K562 (cell line): Measurements from ENCODE around the gene DCUN1D1. TPM values are rescaled to one million over a fixed set of nuclear protein-coding genes. Genes with fewer than 3 reads are reported as not detected.

Source experiments
- ATAC-seq: fragments of 200-7000 bp; cut with Tn5 transposase; 3 replicates; pipeline ENCODE4 v1.9.1; 2020; ENCODE audit warnings: moderate library complexity
- BruUV-seq: library from RNA; stranded (reverse); fragments of 400-500 nt; replicated peaks from 2 replicates; lab custom pipeline; 2021; lab: Mats Ljungman, UMichigan
- CTCF ChIA-PET: fragments of 300-600 bp; formaldehyde crosslinking; extraction: SDS; loops from one replicate; lab custom pipeline; 2021; ENCODE audit warnings: low intra/inter-chr PET ratio; lab: Yijun Ruan, JAX
- POLR2A ChIA-PET: fragments of 300-600, 350-650 bp; sonication (Branson Sonifier 250); formaldehyde crosslinking; extraction: SDS; loops from one replicate; lab custom pipeline; 2021; ENCODE audit warnings: antibody characterized with exemption, inconsistent platforms; lab: Yijun Ruan, JAX
- DNase-seq, 4 experiments: peaks; one replicate each; pipeline versions ENCODE4 v3.0.0 to v3.0.0-alpha.2; 2011 to 2018; ENCODE audit warnings: low spot score in 3 of 4, mixed read lengths in 3 of 4; ENCODE audit errors: extremely low read depth in 1 of 4
- FAIRE-seq: peaks from 2 replicates; lab custom pipeline; 2011; peaks lifted over from hg19 to GRCh38; lab: Jason Lieb, UNC
- H2AFZ ChIP-seq: 2 replicates; pipeline ENCODE4 v1.6.0; 2011; ENCODE audit warnings: low read depth, low read length, control low read depth, inconsistent platforms
- H3K27ac ChIP-seq: fragments of 200-600 bp; 3 replicates; pipeline ENCODE4 v1.8.0; 2011; ENCODE audit warnings: low read depth, mild to moderate bottlenecking, control low read depth, inconsistent platforms, low read length, moderate library complexity, mixed read lengths; ENCODE audit errors: extremely low read depth
- H3K27me3 ChIP-seq, 2 experiments: fragments of 300-600 bp in 1 of 2; 2 replicates in 1 of 2; 3 replicates in 1 of 2; pipeline versions ENCODE4 v1.6.0 to v1.8.0; 2011; ENCODE audit warnings: inconsistent platforms in 2 of 2, low read length in 2 of 2, mild to moderate bottlenecking in 1 of 2, mixed read lengths in 1 of 2, moderate library complexity in 1 of 2; ENCODE audit not compliant: control insufficient read depth in 2 of 2, insufficient read depth in 2 of 2
- H3K36me3 ChIP-seq: fragments of 300-600 bp; 3 replicates; pipeline ENCODE4 v1.8.0; 2011; ENCODE audit warnings: mild to moderate bottlenecking, low read length, inconsistent platforms; ENCODE audit not compliant: control insufficient read depth, insufficient read depth
- H3K4me1 ChIP-seq, 2 experiments: fragments of 200-600 bp in 1 of 2; replicated peaks in 1 of 2; 2 replicates in 1 of 2; 3 replicates in 1 of 2; pipeline versions ENCODE4 v1.5.1 to v1.8.0; 2011; ENCODE audit warnings: inconsistent platforms in 2 of 2, low read length in 2 of 2, mild to moderate bottlenecking in 1 of 2, mixed read lengths in 1 of 2, moderate library complexity in 1 of 2; ENCODE audit not compliant: control insufficient read depth in 2 of 2, insufficient read depth in 2 of 2
- H3K4me2 ChIP-seq: 2 replicates; pipeline ENCODE4 v1.6.1; 2011; ENCODE audit warnings: low read length, control low read depth, inconsistent platforms, mixed read lengths; ENCODE audit not compliant: insufficient read depth
- H3K4me3 ChIP-seq: fragments of 200-600 bp; sonication (generic), shearing (Covaris generic); 2 replicates; pipeline ENCODE4 v1.5.1; 2016; ENCODE audit warnings: control low read depth, inconsistent platforms
- H3K79me2 ChIP-seq: fragments of 200-600 bp; 3 replicates; pipeline ENCODE4 v1.8.0; 2011; ENCODE audit warnings: low read length, inconsistent platforms; ENCODE audit not compliant: control insufficient read depth, insufficient read depth
- H3K9ac ChIP-seq, 2 experiments: 2 replicates each; pipeline versions ENCODE4 v1.6.0 to v1.6.1; 2011; ENCODE audit warnings: low read depth in 2 of 2, low read length in 2 of 2, control low read depth in 1 of 2, inconsistent platforms in 1 of 2, mild to moderate bottlenecking in 1 of 2, mixed read lengths in 1 of 2; ENCODE audit not compliant: insufficient read depth in 1 of 2
- H3K9me1 ChIP-seq: one replicate; pipeline ENCODE4 v1.6.0; 2011; ENCODE audit warnings: inconsistent platforms, mild to moderate bottlenecking, low read length, moderate library complexity; ENCODE audit not compliant: control insufficient read depth, insufficient read depth
- H3K9me3 ChIP-seq: replicated peaks from 2 replicates; pipeline ENCODE4 v1.5.1; 2011; ENCODE audit warnings: low read depth, low read length, inconsistent platforms; ENCODE audit not compliant: control insufficient read depth, insufficient read depth
- H4K20me1 ChIP-seq: replicated peaks from 2 replicates; pipeline ENCODE4 v1.6.1; 2011; ENCODE audit warnings: low read length, inconsistent platforms, mixed read lengths; ENCODE audit not compliant: control insufficient read depth, insufficient read depth
- GATA2 ChIP-seq: sonication (generic); formaldehyde crosslinking; IDR thresholded peaks from 2 replicates; pipeline ENCODE4 v1.4.0; 2020; ENCODE audit warnings: mild to moderate bottlenecking, missing genetic modification reagents
- HMG20B ChIP-seq: fragments of 250-450 bp; sonication (Bioruptor Pico); IDR thresholded peaks from 2 replicates; pipeline ENCODE4 v1.5.0; 2021; ENCODE audit warnings: mild to moderate bottlenecking
- MAFG ChIP-seq: fragments of 450-650 bp; conservative IDR thresholded peaks from 2 replicates; pipeline ENCODE4 v1.6.1; 2016; ENCODE audit warnings: missing genetic modification characterization, missing compliant biosample characterization
- NCOA4 ChIP-seq: fragments of 450-650 bp; IDR thresholded peaks from 2 replicates; pipeline ENCODE4 v1.6.1; 2018; ENCODE audit warnings: mild to moderate bottlenecking; ENCODE audit not compliant: partially characterized antibody
- NFXL1 ChIP-seq: fragments of 450-650 bp; formaldehyde crosslinking; IDR thresholded peaks from 2 replicates; pipeline ENCODE4 v1.4.0; 2021; ENCODE audit warnings: mild to moderate bottlenecking
- PPARD ChIP-seq: fragments of 250-450 bp; sonication (Bioruptor Pico); IDR thresholded peaks from 2 replicates; pipeline ENCODE4 v1.8.0; 2022; ENCODE audit warnings: inconsistent platforms, mild to moderate bottlenecking, moderate library complexity
- PTTG1 ChIP-seq: fragments of 450-650 bp; IDR thresholded peaks from 2 replicates; pipeline ENCODE4 v1.6.1; 2016; ENCODE audit warnings: low read depth, mild to moderate bottlenecking, missing genetic modification characterization, missing compliant biosample characterization
- RAD51 ChIP-seq: fragments of 450-650 bp; IDR thresholded peaks from 2 replicates; pipeline ENCODE4 v1.7.1; 2016; ENCODE audit warnings: low read depth, mild to moderate bottlenecking, borderline replicate concordance
- SAP30 ChIP-seq: fragments of 200-600 bp; sonication (generic); IDR thresholded peaks from 2 replicates; pipeline ENCODE4 v1.6.1; 2012; ENCODE audit warnings: borderline replicate concordance, low read depth, mild to moderate bottlenecking, moderate library complexity, low read length, control low read depth, inconsistent platforms; ENCODE audit not compliant: insufficient read depth, poor library complexity, severe bottlenecking
- SMAD2 ChIP-seq: fragments of 150-350 bp; IDR thresholded peaks from 2 replicates; pipeline ENCODE4 v1.6.1; 2014; ENCODE audit warnings: low read depth, mild to moderate bottlenecking, low read length
- TAF9B ChIP-seq: fragments of 450-650 bp; IDR thresholded peaks from 2 replicates; pipeline ENCODE4 v1.6.1; 2018; ENCODE audit warnings: mild to moderate bottlenecking; ENCODE audit not compliant: partially characterized antibody
- TCF3 ChIP-seq: sonication (generic); formaldehyde crosslinking; IDR thresholded peaks from 2 replicates; pipeline ENCODE4 v1.4.0; 2020; ENCODE audit warnings: mild to moderate bottlenecking, missing genetic modification reagents
- TRIM28 ChIP-seq: fragments of 450-650 bp; IDR thresholded peaks from 2 replicates; pipeline ENCODE4 v1.6.1; 2017
- ZC3H4 ChIP-seq: sonication (generic); formaldehyde crosslinking; IDR thresholded peaks from 2 replicates; pipeline ENCODE4 v1.9.0; 2021; ENCODE audit warnings: missing genetic modification reagents, borderline replicate concordance
- WGBS: fragments of 100-300 bp; shearing (Covaris generic); methylation state at CpG from one replicate; pipeline ENCODE4 v1.1.6; 2016; ENCODE audit warnings: low coverage, mixed read lengths; ENCODE audit not compliant: insufficient coverage; ENCODE audit errors: missing lambda C conversion rate; 5-methylcytosine and 5-hydroxymethylcytosine counted together
- in situ Hi-C: fragments of 300-500 bp; cut with MboI; formaldehyde crosslinking; loops from 4 replicates; pipeline ENCODE4 v1.15.0; 2018; ENCODE audit warnings: inconsistent platforms, mixed read lengths
- intact Hi-C: fragments of 100-400 bp; cut with micrococcal nuclease; formaldehyde crosslinking; loops from 2 replicates; pipeline ENCODE4 v1.14.2; 2022
- polyA plus RNA-seq, 8 experiments: library from polyadenylated mRNA; depleted of rRNA in 4 of 8; stranded (reverse) in 5 of 8; unstranded in 3 of 8; fragments of >200 nt; fragmentation: Nextera tagmentation in 2 of 8; fragmentation: Illumina TruSeq in 1 of 8; extraction: Ambion mirVana in 2 of 8; extraction: Trizol in 1 of 8; gene quantifications; 2 replicates each; pipeline versions ENCODE4 v1.2.1 to v1.2.3, GENCODE V29; 2011 to 2014; ENCODE audit warnings: inconsistent platforms in 1 of 8, missing spikeins in 1 of 8
- total RNA-seq, 7 experiments: library from RNA; depleted of rRNA in 6 of 7; stranded (reverse); fragments of >200 nt in 6 of 7; fragmentation: Illumina TruSeq in 2 of 7; extraction: Trizol in 2 of 7; gene quantifications; 2 replicates each; pipeline versions ENCODE4 v1.2.1 to v1.2.3, GENCODE V29; 2011 to 2021; ENCODE audit warnings: low replicate concordance in 1 of 7
- TF ChIP-seq, protein P1 (sequence below): fragments of 450-650 bp; formaldehyde crosslinking; IDR thresholded peaks from 2 replicates; pipeline ENCODE4 v1.4.0; 2020; ENCODE audit warnings: mild to moderate bottlenecking, moderate library complexity

DCUN1D1 gene
- total and polyA plus RNA-seq, 9 of the 15 experiments (the other 6 are each of a cell fraction or from before 2014, with no cell fraction given), result 11.4 to 46.8 (median 28.2) TPM

GRCh38 chr3:182895513-182896112 lies 84.7 kb downstream of the DCUN1D1 start (continued):
- TF ChIP-seq HMG20B (CRISPR knock-in tag), result no peak
- peak; percentile 37; the same call in 1 of the 2 replicates for TF ChIP-seq TCF3 (CRISPR knock-in tag)
- TF ChIP-seq, all 486 proteins: peak for 5

DNA sequence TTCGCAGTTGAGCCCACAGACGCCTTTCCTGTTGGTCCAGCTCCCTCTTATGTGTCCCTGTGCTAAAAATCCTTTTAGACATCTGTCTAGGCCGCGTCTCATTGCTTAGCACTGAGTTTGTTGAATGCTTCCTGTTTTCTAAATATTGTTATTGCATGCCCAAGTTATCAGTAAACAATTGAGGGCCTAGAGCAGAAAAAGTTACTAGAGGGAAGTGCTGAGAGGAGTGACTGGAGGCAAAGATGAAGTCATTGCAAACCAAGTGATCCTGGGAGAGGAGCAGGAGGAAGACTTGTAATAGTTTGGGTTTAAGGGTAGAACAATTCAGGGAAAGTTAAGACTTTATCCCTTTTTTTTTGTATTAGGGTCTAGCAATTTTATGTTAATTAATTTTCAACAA lies 88.1 kb downstream of the DCUN1D1 start:
- FAIRE-seq (no peak), ATAC-seq (no peak), DNase-seq (no peak)
- Histone ChIP-seq H3K79me2 (no peaks in the 10 kb centered on the region), H3K27me3 (no peaks in the 10 kb centered on the region), H3K4me3 (no peak overlapping the region), H3K36me3 (peaks cover 54% of the 10 kb centered on the region), H2AFZ (no peak overlapping the region), H3K27ac (no peak overlapping the region), H3K9me1 (no peaks in the 10 kb centered on the region), H3K9ac (no peak overlapping the region), H4K20me1 (no peaks in the 10 kb centered on the region), H3K4me1 (peaks cover 0 to 3% of the 10 kb centered on the region in 2 experiments; a peak in 3 of 5 replicates), H3K4me2 (no peak overlapping the region), H3K9me3 (no peaks in the 10 kb centered on the region)
- intact Hi-C loops, result no loop called here
- TF ChIP-seq RAD51 (no peak), TRIM28 (no peak), GATA2 (CRISPR knock-in tag) (no peak), PPARD (CRISPR knock-in tag) (no peak), ZC3H4 (no peak), PTTG1 (no peak), MAFG (no peak), SMAD2 (no peak), NFXL1 (no peak), NCOA4 (no peak), SAP30 (no peak), TAF9B (no peak)
- TF ChIP-seq, protein P1, sequence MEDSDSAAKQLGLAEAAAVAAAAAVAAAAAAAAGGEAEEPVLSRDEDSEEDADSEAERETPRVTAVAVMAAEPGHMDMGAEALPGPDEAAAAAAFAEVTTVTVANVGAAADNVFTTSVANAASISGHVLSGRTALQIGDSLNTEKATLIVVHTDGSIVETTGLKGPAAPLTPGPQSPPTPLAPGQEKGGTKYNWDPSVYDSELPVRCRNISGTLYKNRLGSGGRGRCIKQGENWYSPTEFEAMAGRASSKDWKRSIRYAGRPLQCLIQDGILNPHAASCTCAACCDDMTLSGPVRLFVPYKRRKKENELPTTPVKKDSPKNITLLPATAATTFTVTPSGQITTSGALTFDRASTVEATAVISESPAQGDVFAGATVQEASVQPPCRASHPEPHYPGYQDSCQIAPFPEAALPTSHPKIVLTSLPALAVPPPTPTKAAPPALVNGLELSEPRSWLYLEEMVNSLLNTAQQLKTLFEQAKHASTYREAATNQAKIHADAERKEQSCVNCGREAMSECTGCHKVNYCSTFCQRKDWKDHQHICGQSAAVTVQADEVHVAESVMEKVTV (CRISPR knock-in tag), result no peak
- BruUV-seq, result no TSS peak
- in situ Hi-C loops, result no loop called here
- POLR2A ChIA-PET, result no interaction called here
- CTCF ChIA-PET, result no interaction called here
- WGBS, result 95% methylated on average over 4 of the region's 4 CpGs
